NCI-H1105 (cell line): ENCODE data around the gene NDUFB4.

Experiments used
- DNase-seq: peaks from one replicate; lab custom pipeline; 2025; lab: John Stamatoyannopoulos, UW

Gene NDUFB4

DNA sequence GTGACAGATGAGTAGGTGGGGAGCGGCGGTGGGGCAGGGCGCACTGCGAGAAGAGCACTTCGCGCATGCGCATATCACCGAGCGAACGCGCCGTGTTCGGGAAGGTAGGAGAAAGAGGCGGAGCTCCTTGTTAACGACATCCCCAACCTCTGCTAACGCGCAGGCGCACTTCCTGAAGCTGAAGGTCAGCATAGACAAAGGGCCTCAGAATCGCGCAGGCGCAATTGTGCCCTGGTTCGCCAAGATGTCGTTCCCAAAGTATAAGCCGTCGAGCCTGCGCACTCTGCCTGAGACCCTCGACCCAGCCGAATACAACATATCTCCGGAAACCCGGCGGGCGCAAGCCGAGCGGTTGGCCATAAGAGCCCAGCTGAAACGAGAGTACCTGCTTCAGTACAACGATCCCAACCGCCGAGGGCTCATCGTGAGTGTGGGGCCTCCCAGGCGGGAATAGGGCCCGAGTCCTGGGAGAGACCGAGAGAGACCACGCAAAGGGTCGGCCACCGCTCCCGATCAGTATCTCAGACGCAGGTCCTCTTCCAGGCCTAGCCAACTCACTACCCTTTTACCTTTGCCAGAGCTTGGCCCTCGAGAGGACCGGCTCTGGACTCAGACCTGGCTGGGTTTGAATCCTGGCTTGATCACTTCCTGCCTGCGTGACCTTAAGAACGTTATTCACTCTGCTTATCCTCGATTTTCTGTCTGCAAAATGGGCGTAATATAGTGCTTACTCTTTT lies at the start of gene NDUFB4:
Gene NDUFB4, plus strand, starts transcription at position 221 of the 737 bp plus-strand sequence. Its CDS starts 24 bp downstream, at position 245.
- peak; percentile 100 for DNase-seq

DNA sequence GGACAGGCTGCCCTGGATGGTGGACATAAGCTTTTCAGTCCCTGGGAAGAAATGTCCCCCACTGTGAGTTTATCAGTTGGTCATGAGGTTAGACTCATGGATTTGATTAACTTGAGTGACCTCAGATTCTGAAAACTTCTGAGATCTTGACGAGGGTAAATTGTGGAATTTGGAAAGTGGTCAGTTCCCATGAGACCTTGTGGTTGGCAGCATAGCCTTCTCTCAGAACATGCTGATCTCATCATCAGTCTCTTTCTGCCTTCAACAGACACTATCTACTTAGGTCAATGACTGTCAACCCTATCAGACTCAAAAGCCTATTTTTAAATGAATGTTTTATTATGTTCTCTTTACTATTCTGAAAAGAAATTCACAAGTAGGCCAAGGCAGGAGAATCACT lies 45.6 kb upstream of the NDUFB4 start:
- DNase-seq, result no peak

DNA sequence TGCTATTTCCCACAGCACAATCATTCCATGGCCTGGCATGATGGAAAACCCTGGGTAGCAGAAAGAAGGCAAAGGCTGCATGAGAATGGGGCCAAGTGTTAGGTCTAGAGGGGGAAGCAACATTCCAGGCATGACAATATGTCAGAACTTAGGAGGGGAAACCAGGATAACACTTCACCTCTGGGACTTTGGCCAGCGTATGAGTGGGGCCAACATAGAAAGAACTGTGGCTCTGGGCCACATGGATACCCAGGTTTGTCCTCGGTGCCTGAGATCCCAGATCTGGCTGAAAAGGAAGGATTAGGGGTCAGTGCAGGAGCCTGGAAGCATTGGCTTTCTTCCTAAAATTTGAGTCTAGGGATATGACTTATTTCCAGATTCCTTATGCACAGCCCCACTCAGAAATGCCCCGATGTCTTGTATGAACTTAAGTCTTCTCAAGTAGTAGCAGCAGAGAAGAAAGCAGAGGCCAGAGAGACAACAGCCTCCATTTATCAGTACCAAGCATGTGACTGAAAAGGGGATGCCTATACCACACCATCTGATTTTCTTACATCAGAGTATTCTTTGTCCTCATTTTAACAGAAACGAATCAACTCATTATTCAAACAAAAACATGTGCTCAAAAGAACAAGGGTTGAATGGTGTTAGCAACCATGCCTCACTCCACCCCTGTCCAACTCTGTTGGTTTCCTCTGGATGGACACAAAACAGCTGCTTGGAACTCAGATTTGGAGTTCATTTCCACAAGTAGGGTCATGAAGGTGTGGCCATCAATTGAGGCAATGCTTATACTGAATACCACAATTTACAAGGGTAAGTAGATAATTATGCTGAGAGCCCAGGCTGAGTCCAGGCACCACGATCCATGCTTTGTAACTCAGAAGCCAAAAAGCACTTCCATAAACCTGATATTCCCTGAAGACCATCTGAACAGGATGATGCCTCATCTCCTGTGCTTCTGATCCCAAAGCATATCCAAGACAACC lies 43.7 kb upstream of the NDUFB4 start:
- no peak for DNase-seq

DNA sequence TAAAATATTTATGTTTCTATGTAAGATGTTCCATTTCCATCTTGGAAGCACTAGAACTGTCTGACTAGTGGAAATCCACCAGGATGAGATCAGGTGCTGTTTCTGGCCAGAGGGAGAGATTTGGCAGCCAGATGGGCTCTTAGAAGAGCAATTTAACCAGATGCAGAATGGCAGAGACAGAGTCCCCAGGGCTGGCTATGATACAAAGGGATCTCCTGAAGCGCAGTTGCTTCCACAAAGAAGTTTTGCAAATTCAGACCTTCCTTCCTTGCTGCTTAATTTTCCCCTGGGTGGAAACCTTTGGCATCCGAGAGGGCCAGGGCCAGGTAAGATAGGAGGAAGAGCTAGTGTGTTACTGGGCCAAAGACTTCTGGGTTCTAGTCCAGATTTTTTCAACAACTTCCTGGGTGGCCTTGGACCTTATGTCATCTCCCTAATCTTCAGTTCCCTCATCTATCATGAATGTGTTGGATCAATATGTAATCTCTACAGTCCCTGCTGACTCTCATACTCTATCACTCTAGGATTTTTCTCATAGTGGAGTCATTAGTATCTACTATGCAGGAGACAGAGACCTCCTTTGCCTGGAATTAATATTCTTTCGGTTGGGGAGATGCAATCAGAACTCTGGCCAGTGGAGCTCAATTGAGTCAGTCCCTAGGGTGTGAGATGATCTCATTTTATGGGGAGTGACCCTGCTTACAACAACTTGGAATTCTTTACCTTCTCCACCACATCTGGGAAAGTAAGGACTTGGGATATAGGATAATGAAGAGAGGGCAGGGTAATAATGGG lies 41.1 kb upstream of the NDUFB4 start:
- DNase-seq, result no peak

DNA sequence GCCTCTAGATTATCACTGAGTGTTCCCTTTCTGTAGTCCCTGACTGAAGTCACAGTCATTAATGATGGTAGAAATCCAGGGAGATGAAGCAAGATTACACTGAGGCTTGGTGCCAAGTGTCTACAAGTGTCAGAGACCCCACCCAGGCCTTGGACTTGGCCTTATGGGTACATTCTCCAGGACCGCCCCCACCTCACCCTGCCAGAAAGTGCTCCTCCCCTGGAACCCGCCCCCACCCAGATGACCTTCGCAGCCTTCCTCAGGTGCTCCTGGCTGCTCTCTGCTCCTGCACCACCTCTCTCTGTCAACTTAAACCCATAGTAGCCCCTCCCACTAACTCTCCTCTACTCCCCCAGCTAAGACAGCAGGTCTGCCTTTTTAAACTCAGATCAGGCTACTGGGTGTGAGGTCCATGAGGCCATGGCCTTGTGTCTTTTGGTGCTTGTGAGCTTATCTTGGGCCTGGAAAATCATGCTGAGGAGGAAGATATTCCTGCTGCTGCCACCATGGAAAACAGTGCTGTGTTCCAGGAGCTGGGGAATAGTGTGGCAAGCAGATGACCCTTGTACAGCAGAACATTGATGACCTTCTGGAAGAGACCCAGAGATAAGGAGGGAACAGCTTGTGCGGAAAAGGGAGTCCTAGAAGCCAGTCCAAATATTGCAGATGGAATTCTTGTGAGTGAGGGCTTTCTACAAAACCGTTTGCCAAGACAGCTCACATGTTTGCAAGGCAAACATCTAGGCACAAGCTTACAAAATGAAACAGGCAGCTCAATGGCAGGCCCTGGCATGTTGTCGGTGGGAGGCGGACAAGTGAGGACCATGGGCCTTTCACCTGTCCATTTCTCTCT lies 40.3 kb upstream of the NDUFB4 start:
- no peak for DNase-seq

DNA sequence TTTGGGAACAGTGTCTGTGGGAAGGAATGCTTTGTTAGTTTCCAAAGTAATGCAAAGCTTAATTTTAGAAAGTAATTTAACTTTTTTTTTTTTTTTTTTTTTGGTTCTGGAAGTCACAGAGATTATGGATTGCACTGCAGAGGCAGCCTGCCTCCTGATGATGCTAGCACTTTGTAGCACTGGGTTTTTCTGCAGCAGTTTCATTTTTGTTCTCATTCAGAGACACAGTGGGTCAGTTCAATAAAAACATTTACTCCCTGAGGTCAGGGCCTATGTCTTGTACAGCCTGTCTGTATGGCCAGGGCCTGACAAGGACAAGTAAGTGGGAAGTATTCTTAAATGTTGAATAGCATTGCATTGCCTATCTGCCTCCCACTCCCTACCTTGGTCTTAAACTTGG lies 39.0 kb upstream of the NDUFB4 start:
- DNase-seq, result no peak

DNA sequence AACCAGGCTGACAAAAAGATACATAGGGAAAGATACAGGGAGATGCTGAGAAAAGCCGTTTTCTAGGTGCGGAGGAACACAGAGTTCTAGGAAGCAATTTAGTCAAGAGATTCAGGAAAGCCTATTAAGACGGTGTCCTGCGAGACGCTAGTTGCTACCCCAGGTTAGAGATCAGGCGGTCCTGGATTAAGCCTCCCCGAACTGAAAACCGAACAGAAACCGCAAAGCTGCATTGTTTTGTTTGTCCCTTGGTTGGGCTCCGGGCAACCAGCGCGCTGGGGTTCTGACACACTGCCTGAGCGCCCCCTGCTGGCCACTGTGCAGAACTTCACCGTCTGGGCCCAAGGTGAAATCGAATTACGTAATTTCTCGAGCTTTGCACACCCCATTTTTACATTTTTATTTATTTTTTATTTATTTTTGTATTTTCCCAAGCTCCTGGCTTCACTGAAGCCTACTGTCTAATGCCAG lies 37.3 kb upstream of the NDUFB4 start:
- peak; percentile 87 for DNase-seq

DNA sequence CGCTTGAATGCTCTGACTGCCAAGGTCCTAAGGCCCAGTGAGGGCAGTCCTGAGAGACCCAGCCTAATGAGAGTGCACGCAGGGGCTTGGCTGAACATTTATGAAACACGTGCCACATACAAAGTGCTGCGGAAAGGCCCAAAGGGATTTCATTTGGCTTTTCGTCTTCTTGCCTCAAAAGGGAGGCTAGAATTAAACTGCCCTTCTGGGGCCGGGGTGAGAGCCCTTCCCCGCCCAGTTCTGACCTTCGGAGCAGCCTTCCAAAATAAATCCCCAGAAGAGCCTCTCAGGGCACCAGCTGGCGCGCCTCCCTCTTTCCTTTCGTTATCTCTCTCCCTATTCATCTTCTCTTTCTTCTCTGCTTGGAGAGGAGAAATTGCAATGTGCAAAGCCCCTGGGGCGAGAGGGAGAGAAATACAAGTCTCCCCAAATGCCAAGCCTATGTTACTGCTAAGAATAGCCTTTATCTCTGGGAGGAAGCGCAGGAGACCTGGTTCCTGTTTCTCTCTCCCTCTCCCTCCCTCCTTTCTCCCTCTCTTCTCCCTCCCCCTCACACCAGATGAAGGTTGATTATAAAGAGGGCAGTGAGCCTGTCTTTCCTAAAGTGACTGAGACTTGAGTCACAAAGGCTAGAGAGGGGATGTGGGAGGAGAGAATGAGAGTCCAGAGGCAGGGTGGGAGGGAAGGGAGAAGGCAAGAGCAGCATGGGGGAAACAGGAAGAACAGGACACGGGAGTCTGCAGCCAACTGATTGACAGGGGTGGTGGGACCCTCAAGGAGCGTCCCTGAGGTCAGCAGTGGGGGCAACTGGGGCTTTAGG lies 36.7 kb upstream of the NDUFB4 start:
- peak; percentile 20 for DNase-seq

DNA sequence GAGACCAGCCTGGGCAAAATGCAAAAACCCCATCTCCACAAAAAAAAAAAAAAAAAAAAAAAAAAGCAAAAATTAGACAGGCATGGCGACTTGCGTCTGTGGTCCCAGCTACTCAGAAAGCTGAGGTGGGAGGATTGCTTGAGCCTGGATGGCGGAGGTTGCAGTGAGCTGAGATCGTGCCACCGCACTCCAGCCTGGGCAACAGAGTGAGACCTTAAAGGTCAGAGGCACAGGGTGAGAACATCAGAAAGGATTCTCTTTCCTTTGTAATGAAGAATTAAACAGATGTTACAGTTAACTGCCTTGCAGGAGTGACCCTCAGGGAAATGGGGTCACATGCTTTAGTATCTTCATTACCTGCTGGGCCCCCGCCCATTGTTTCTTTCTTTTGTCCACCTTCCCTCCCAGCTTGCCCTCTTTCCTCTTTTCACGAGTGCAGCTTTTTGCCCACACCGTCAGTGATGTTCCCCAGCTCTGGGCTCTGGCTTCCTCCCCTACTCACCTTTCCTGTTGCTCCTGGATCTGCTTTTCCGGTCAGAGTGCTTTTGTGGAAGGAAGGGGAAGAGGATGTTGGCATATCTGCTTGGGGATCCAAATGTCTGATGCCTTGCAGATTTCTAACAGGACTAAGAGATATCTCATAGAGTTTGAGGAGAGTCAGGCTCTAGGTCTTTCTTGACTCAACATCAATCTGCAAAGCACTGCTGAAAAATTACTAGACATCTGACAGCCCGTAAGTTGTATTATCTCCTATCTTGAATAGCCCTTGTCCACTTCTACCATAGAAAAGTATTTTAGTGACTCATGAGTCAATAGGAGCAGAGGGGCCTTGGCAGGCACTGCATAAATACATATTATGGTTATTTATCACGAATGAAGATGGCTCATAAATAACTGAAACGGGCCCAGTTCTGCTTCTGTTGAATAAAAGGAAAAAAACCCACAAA lies 35.6 kb upstream of the NDUFB4 start:
- no peak for DNase-seq

DNA sequence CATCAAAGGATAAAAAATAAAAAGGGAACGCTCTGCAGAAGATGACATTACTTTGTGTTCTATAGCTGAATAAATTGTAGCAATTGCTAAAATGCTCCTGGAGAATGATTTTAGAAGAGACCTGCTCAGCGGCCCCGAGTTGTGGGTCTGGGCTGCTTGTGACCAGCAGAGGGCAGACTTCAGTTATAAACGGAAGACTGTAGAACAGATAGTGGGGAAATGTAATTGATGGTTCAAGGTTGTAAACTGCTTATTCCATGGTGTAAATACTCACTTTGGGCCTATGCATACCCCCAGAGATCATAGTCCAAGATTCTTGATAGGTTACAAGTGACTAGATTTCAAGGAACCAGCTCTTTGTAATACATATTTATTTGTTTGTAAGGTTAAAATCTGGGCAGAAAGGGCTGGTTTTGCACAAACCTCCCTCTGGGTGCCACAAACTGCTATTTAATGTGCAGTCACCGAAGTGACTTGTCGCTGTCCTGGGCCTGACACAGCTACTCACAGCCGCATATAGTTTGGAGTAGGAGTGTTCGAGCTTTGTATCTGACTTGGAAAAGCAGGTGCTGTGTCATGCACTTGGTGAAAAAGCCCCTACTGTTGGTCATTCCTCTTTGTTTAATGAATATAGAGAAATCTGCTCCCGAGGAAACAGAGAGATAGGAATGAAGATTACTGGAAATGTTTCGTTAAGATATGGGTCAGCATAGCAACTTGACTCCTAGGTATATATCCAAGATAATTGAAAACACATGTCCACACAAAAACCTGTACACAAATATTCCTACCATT lies 34.7 kb upstream of the NDUFB4 start:
- peak; percentile 69 for DNase-seq

DNA sequence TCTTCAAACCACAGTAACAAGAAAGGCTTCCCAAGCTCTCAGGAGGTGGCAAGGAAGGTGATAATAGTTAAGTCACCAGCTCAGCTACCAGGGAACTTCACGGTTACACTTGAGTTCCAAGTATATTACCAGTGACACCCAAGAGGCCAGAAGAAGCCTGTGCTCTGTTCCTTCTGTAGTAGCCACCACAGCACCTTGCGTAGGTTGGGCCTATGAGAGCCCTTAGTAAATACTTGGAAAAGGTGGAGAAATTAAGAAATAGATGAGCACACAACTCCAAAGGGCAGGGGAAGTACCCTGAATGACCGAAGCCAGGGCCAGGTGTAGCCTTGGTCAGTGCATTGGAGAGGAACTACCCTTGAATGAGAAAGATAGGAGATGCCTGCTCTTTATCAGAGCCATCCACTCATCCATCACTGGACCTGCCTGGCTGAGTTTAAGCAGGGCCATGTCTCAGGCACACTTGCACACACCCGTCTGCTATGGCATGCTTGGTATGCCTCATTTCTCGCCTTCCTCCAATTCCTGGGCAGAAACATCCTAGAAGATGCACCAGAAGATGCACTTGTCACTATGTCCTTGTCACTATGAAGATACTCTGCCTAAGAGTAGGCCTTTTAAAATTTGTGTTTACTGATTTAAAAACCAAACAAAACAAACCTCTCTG lies 32.6 kb upstream of the NDUFB4 start:
- no peak for DNase-seq

DNA sequence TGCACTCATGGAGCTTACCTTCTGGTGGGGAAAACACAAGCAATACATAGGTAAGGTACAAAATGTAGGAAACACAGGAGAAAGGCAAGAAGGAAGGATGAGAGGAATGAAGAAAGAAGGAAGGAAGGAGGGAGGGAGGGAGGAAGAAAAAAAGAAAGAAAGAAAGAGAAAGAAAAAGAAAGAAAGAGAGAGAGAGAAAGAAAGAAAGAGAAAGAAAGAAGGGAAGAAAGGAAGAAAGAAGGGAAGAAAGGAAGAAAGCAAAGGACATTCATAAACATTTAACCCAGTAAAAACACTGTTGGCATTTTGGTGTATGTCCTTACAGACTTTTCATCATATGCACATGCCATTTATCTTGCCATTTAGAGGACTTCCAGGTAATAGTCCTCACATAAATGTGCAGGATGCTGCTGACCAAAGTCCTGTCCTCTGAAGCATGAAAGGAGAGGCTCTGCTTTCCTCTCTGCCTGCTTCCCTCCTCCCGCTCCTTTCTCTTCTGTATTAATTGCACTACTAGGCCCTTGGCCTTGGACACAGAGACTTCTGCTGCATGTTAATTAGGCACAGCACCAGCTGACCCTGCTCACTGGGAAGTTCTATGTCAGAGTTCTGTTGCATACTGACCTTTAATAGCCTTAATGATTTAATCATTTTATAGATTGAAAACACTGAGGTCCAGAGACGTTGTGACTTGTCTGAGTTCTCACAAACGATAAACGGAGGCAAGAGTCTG lies 29.7 kb upstream of the NDUFB4 start:
- no peak for DNase-seq

DNA sequence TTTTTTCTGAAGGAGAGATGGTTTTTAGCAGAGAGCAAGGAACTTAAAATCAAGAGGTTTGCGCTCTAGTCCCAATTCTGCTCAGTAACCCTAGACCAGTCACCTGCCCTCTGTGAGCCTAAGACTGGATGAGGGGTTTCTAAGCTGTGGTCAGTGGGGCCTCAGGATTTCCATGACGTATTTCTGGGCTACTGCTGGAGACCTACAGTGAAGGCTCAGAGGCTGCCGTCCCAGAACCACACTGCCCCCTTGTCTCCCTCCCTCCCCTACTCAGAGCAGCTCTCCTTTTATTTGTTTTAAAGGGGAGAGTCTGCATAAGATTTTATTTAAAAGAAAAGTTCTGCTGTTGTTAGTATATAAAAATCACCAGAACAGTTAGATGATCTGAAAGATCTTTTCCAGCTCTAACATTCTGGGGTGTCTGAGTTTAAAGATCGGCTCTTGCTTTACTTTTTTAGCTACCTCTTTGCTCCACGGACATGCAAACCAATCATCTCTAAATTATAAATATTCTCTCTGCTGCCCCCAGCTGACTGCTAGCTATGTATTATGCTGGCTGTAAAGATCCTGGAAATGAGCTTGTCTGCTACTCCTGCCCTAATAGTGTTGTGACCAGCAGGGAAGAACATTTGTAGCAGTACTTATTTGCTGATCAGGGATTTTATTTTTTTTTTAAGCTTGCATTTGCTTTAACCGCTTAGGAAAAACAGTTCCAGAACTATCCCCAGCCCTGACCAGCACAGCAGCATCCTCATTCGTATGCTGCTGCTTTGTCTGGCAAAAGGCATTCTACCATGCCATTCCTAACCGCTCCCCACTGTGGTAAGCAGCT lies 28.6 kb upstream of the NDUFB4 start:
- no peak for DNase-seq

DNA sequence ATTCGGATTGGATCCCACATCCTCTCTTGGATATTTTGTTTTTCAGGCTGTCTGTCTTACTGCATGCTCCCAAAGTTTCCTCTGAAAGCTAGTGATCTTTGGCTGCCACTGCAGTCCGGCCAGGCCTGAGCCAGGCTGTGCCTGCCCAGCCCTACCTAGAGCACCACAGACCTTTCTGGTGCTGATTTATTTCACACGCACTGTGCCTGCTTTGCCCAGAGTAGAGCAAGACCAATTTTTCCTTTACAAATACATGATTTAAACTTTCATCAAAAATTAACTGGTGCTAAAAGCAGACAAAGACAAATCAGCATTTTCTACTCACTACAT lies 28.0 kb upstream of the NDUFB4 start:
- DNase-seq, result no peak

DNA sequence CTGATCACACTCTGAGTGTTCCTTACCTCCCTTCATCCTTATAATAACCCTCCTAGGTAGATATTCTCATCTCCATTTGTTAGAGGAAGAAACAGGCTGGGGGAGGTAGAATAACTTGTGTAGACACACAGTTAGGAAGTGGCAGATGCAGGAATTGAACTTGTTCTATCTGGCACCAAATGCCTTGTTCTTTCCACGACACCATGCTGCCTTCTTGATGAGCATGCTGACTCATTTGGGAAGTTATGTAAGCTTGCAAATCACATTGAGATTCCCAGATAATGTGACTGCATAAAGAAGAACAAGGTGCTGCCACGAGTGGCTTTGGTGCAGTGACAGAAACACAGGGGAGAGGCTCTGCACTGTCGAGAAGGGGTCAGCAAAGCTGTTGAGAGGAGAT lies 27.5 kb upstream of the NDUFB4 start:
- no peak for DNase-seq
